Parathyroid adenoma (tissue), 2 donors: ENCODE data around the gene LY6G6F.

Source experiments
- H2AFZ ChIP-seq: fragments of 300-600 bp; sonication (generic); one replicate; pipeline ENCODE4 v1.7.0; 2017; ENCODE audit warnings: antibody characterized with exemption, mild to moderate bottlenecking
- H3K27ac ChIP-seq: fragments of 300-600 bp; sonication (generic); one replicate; pipeline ENCODE4 v1.7.0; 2017
- H3K27me3 ChIP-seq: fragments of 300-600 bp; sonication (generic); one replicate; pipeline ENCODE4 v1.7.0; 2017; ENCODE audit warnings: low read length; ENCODE audit not compliant: control insufficient read depth, insufficient read depth
- H3K36me3 ChIP-seq: fragments of 300-600 bp; sonication (generic); one replicate; pipeline ENCODE4 v1.7.0; 2017; ENCODE audit warnings: low read length; ENCODE audit not compliant: control insufficient read depth, insufficient read depth
- H3K4me1 ChIP-seq: fragments of 300-600 bp; sonication (generic); one replicate; pipeline ENCODE4 v1.7.0; 2017; ENCODE audit warnings: control low read depth
- H3K4me2 ChIP-seq: fragments of 300-600 bp; sonication (generic); one replicate; pipeline ENCODE4 v1.7.0; 2017; ENCODE audit warnings: low read length
- H3K4me3 ChIP-seq: fragments of 300-600 bp; sonication (generic); one replicate; pipeline ENCODE4 v1.7.0; 2017; ENCODE audit warnings: low read depth, low read length
- H3K79me2 ChIP-seq: fragments of 300-600 bp; sonication (generic); one replicate; pipeline ENCODE4 v1.7.0; 2017; ENCODE audit warnings: control low read depth
- H3K9ac ChIP-seq: fragments of 300-600 bp; sonication (generic); one replicate; pipeline ENCODE4 v1.7.0; 2017; ENCODE audit warnings: mild to moderate bottlenecking
- H3K9me3 ChIP-seq: fragments of 300-600 bp; sonication (generic); one replicate; pipeline ENCODE4 v1.7.0; 2017; ENCODE audit warnings: low read length; ENCODE audit not compliant: control insufficient read depth
- TF ChIP-seq, protein P1 (sequence below): fragments of 300-600 bp; sonication (generic); IDR thresholded peaks from one replicate; pipeline ENCODE4 v1.7.0; 2017; ENCODE audit warnings: antibody characterized with exemption, mild to moderate bottlenecking
- donor health status: primary hyperparathyroidism.

Gene LY6G6F

DNA sequence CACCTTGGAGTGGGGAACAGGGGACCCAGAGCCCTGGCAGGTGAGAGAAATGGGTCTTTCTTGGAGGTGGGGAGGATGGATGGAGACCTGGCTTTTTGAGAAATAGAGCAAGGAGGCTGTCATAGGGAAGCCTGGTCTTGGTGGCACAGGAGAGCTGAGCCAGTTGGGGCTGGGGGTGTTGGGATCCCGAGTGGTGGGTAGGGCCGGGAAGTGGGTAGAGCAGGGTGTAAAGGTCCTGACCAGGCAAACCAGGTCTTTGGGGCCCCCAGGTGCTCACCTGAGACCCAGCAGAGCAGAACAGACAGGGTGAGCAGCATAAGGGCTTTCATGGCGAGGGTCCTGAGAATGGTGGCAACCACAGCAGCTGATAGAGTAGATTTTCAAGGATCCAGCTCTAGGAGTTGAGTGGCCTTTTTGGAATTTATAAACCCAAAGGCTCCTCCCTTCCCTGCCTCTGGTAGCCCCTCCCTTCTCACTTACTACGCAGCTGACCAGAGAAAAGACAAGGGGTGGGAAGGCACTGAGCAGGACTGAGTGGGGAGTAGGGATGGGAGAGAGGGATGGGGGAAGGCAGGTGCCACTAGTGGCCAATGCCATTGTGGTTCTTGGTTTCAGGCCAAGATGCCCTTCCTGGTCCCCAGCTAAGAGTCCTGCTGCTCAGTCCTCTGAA is 14.8 kb downstream of the LY6G6F start, which contains the start of gene LY6G6C:
Gene LY6G6C, minus strand, starts transcription at position 396 of the 670 bp plus-strand sequence. Its CDS starts 67 bp downstream, at position 329.
- Histone ChIP-seq H3K4me1 (peaks cover 14% of the 10 kb centered on the region), H2AFZ (no peak within 1 kb of the TSS), H3K4me3 (no peak within 1 kb of the TSS), H3K9me3 (no peaks in the 10 kb centered on the region), H3K9ac (no peak within 1 kb of the TSS), H3K4me2 (no peak within 1 kb of the TSS), H3K27me3 (no peaks in the 10 kb centered on the region), H3K79me2 (no peaks in the 10 kb centered on the region), H3K27ac (no peak within 1 kb of the TSS), H3K36me3 (no peaks in the 10 kb centered on the region)
- TF ChIP-seq, protein P1, sequence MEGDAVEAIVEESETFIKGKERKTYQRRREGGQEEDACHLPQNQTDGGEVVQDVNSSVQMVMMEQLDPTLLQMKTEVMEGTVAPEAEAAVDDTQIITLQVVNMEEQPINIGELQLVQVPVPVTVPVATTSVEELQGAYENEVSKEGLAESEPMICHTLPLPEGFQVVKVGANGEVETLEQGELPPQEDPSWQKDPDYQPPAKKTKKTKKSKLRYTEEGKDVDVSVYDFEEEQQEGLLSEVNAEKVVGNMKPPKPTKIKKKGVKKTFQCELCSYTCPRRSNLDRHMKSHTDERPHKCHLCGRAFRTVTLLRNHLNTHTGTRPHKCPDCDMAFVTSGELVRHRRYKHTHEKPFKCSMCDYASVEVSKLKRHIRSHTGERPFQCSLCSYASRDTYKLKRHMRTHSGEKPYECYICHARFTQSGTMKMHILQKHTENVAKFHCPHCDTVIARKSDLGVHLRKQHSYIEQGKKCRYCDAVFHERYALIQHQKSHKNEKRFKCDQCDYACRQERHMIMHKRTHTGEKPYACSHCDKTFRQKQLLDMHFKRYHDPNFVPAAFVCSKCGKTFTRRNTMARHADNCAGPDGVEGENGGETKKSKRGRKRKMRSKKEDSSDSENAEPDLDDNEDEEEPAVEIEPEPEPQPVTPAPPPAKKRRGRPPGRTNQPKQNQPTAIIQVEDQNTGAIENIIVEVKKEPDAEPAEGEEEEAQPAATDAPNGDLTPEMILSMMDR = no peak

DNA sequence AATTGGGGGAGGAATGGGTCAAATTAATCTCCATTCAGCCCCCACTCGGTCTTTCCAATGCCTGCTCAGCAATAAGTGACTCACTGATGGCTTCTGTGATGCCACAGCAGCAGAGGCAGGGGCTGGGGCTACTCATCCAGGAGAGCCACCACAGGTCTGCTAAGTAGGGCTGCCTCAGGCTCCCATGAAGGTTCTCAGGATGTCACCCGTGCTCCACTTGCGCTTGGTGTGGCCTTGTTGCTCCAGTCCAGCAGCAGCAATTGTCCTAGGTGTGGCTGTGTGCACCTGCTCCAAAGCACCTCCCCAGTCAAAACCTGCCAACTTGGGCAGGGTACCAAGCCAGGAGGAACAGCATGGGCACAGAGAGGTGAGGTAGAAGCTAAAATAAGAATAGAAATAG is 15.5 kb downstream of the LY6G6F start:
- no peaks in the 10 kb centered on the region for H3K36me3 ChIP-seq
- H2AFZ ChIP-seq = no peak overlapping the region
- no peak overlapping the region for H3K4me2 ChIP-seq
- no peaks in the 10 kb centered on the region for H3K79me2 ChIP-seq
- H3K9me3 ChIP-seq = no peaks in the 10 kb centered on the region
- no peak overlapping the region for H3K9ac ChIP-seq
- no peaks in the 10 kb centered on the region for H3K27me3 ChIP-seq
- H3K27ac ChIP-seq = no peak overlapping the region
- TF ChIP-seq, protein P1 = no peak
- H3K4me1 ChIP-seq = peaks cover 14% of the 10 kb centered on the region
- no peak overlapping the region for H3K4me3 ChIP-seq

DNA sequence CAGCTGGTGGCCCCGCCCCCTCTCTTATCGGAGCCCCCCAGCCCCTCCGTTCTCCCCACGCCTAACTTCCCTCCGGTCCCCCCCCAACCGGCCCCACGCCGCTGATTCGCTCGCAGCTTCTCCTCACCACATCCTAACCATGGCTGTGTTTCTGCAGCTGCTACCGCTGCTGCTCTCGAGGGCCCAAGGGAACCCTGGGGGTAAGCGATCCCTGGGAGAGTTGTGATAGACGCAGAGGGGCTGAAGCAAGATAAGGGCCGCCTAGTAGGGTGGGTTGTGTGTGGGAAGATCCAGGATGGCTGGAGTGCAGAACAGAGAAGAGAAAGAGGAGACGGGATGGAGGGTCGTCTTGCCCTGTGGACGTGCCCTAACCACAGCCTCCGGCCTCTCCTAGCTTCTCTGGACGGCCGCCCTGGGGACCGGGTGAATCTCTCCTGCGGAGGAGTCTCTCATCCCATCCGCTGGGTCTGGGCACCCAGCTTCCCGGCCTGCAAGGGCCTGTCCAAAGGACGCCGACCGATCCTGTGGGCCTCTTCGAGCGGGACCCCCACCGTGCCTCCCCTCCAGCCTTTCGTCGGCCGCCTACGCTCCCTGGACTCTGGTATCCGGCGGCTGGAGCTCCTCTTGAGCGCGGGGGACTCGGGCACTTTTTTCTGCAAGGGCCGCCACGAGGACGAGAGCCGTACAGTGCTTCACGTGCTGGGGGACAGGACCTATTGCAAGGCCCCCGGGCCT is 16.7 kb downstream of the LY6G6F start, which contains the start of gene MPIG6B:
Gene MPIG6B, plus strand, starts transcription at position 129 of the 735 bp plus-strand sequence. Its CDS starts 11 bp downstream, at position 140.
- Histone ChIP-seq H3K79me2 (no peaks in the 10 kb centered on the region), H3K4me2 (no peak within 1 kb of the TSS), H3K4me1 (peaks cover 6% of the 10 kb centered on the region), H3K27ac (no peak within 1 kb of the TSS), H3K36me3 (no peaks in the 10 kb centered on the region), H2AFZ (no peak within 1 kb of the TSS), H3K9ac (no peak within 1 kb of the TSS), H3K4me3 (no peak within 1 kb of the TSS), H3K27me3 (no peaks in the 10 kb centered on the region), H3K9me3 (no peaks in the 10 kb centered on the region)
- TF ChIP-seq, protein P1 = no peak

DNA sequence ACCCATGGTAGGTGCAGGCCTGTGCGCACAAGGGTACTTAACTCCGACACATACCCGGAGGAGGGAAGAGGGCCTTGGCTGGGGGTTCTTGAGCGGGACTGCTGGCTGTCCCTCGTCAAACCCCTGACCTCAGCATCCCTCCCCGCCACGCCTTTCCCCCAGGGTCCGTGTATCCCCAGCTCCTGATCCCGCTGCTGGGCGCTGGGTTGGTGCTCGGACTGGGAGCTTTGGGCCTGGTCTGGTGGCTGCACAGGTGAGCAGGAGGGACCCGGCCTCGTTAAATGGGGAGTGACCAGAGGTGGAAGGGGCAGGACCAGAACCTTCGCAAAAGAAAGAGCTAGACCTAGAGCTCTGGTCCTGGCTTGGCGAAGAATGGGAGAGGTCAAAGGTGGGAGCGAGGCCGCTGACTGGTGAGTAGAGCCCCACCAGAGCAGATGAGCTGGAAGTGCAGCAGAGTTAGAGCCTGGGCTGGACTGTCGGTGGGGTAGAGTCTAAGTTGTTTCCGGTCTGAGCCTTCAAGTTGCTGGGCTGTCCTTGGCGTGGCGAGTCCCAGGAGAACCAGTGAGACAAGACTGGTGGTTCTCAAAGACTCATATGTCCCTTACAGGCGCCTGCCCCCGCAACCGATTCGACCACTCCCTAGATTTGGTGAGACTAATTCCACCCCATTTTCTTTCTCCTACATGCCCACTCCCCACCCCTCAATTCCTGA is 17.5 kb downstream of the LY6G6F start:
- TF ChIP-seq, protein P1 = no peak
- Histone ChIP-seq H2AFZ (no peak overlapping the region), H3K4me1 (no peaks in the 10 kb centered on the region), H3K79me2 (no peaks in the 10 kb centered on the region), H3K27me3 (no peaks in the 10 kb centered on the region), H3K4me3 (no peak overlapping the region), H3K27ac (no peak overlapping the region), H3K36me3 (no peaks in the 10 kb centered on the region), H3K9ac (no peak overlapping the region), H3K4me2 (no peak overlapping the region), H3K9me3 (no peaks in the 10 kb centered on the region)
